Measurements from ENCODE around the gene CSAD. TPM values are rescaled to one million over a fixed set of nuclear protein-coding genes. Genes with fewer than 3 reads are reported as not detected.

Gene CSAD
- polyA plus RNA-seq, 1 of the 3 experiments (the other 2 are of a cell fraction), result 32.2 TPM

DNA sequence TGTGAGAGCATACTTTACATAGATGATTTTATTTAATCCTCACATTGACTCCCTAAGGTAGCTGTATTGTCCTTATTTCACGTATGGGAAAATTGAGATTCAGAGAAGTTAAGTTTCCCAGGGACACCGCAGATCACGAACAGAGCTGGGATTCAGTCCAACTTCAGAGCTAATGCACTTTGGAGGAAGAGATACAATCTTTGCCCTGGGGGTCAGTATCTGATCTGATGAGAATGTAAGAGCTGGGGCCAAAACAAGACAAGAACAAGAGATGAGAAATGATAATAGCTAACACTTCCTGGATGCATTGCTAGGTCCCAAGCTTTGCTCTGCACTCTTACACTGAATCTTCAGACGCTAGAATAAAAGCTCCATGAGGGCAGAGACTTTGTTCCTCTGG lies 6.0 kb upstream of the CSAD start:
- Histone ChIP-seq H2AFZ (ENCODE audit: low read depth) (no peak overlapping the region), H3K4me2 (no peak overlapping the region), H3K4me1 (ENCODE audit: control insufficient read depth in 1 of 2, insufficient read depth in 2 of 2, low read depth in 1 of 2, low read length in 1 of 2) (peaks cover 8 to 29% of the 10 kb centered on the region in 2 experiments; a peak in 3 of 4 replicates), H3K9me2 (no peaks in the 10 kb centered on the region), H3K4me3 (ENCODE audit: low read depth in 2 of 2, low read length in 1 of 2) (no peak overlapping the region), H3K36me3 (replicated peaks in 1 of 2; ENCODE audit: control insufficient read depth in 1 of 2, insufficient read depth in 2 of 2, low read length in 1 of 2) (peaks cover 61 to 66% of the 10 kb centered on the region in 2 experiments), H3K9ac (no peak overlapping the region), H3K9me3 (no peaks in the 10 kb centered on the region), H3K79me2 (ENCODE audit: insufficient read depth) (peaks cover 34% of the 10 kb centered on the region), H3F3A (replicated peaks; ENCODE audit: insufficient read depth) (peaks cover 16% of the 10 kb centered on the region), H4K20me1 (ENCODE audit: insufficient read depth) (no peaks in the 10 kb centered on the region; the same call in 1 of the 2 replicates), H3K27ac (ENCODE audit: low read depth in 2 of 2, low read length in 1 of 2) (peak overlapping the region in 1 of 2 experiments; percentile 29; a peak in 1 of 4 replicates), H3K27me3 (ENCODE audit: insufficient read depth) (no peaks in the 10 kb centered on the region)
- 58% methylated on average over 4 of the region's 4 CpGs for WGBS (ENCODE audit: low lambda C conversion rate)
- POLR2A ChIA-PET, result interaction anchor here (0.9 to 1.4 kb wide), 2 partner anchors 27 to 115 kb away, joined by 3 to 4 read pairs; no protein-coding TSS in a partner anchor
- TF ChIP-seq MXI1 (IDR thresholded peaks at IDR 0.05; ENCODE audit: low read depth, low read length), result no peak
- peak; percentile 30 for TF ChIP-seq CHD2 (IDR thresholded peaks at IDR 0.05; ENCODE audit: low read length, partially characterized antibody)
- no peak for TF ChIP-seq RFX5 (IDR thresholded peaks at IDR 0.05; ENCODE audit: low read length)
- peak; percentile 9 to 66; a peak in 1 of 4 replicates for TF ChIP-seq EP300 (IDR thresholded peaks at IDR 0.05; ENCODE audit: borderline replicate concordance in 1 of 2, low read depth in 1 of 2, low read length in 1 of 2)
- no peak for TF ChIP-seq GABPA (IDR thresholded peaks at IDR 0.05; ENCODE audit: low read depth)
- peak; percentile 28; the same call in 1 of the 2 replicates for TF ChIP-seq JUND (IDR thresholded peaks at IDR 0.05)
- peak; percentile 74 for TF ChIP-seq GATA2 (CRISPR knock-in tag; IDR thresholded peaks at IDR 0.05)
- TF ChIP-seq NRF1 (IDR thresholded peaks at IDR 0.05; ENCODE audit: low read depth, low read length), result no peak
- TF ChIP-seq TCF12 (IDR thresholded peaks at IDR 0.05), result peak; percentile 26; the same call in 1 of the 2 replicates
- peak; percentile 62; the same call in 1 of the 2 replicates for TF ChIP-seq NFIC (IDR thresholded peaks at IDR 0.05; ENCODE audit: borderline replicate concordance)
- peak; percentile 79 for TF ChIP-seq RCOR1 (IDR thresholded peaks at IDR 0.05; ENCODE audit: low read length)
- TF ChIP-seq, protein P1, sequence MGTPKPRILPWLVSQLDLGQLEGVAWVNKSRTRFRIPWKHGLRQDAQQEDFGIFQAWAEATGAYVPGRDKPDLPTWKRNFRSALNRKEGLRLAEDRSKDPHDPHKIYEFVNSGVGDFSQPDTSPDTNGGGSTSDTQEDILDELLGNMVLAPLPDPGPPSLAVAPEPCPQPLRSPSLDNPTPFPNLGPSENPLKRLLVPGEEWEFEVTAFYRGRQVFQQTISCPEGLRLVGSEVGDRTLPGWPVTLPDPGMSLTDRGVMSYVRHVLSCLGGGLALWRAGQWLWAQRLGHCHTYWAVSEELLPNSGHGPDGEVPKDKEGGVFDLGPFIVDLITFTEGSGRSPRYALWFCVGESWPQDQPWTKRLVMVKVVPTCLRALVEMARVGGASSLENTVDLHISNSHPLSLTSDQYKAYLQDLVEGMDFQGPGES (IDR thresholded peaks at IDR 0.05; ENCODE audit: low read depth, low read length), result no peak
- CTCF ChIA-PET, result interaction anchor here (1.1 to 23.1 kb wide), 9 partner anchors 9 to 135 kb away, joined by 3 to 272 read pairs (median 10); partner anchors contain the start of gene AAAS
- DNase-seq, result no peak

DNA sequence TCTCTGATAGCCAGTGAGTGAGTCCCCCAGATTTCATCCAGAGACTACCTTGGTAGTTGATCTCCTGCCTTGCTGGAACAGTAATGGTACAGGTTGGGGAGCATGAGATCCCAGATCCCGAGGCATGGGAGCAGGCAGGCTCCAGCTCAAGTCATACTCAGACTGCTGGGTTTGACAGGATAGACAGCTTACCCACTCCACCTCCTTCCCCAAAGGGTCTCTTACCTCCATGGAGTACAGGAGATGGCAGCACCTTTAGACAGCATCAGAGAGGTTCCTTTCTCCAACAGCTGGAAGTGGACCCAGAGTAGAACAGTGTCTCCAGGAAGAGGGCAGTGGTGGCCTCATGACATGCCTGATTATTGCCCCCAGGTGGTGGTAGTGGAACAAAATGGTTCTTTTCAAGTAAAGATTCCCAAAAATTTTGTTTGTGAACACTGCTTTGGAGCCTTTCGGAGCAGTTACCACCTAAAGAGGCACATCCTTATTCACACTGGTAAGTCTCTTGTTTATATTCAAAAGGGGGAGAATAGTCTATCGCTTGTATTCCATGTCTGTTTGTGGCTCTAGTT lies 4.9 kb upstream of the CSAD start:
- Histone ChIP-seq H3K9ac (no peak overlapping the region), H3K79me2 (ENCODE audit: insufficient read depth) (peaks cover 41% of the 10 kb centered on the region), H3K4me2 (no peak overlapping the region), H2AFZ (ENCODE audit: low read depth) (no peak overlapping the region), H3K9me3 (no peaks in the 10 kb centered on the region), H3K27ac (ENCODE audit: low read depth in 2 of 2, low read length in 1 of 2) (no peak overlapping the region; a peak in 1 of 4 replicates), H3F3A (replicated peaks; ENCODE audit: insufficient read depth) (peaks cover 19% of the 10 kb centered on the region), H3K27me3 (ENCODE audit: insufficient read depth) (no peaks in the 10 kb centered on the region), H3K36me3 (replicated peaks in 1 of 2; ENCODE audit: control insufficient read depth in 1 of 2, insufficient read depth in 2 of 2, low read length in 1 of 2) (peaks cover 60 to 68% of the 10 kb centered on the region in 2 experiments), H4K20me1 (ENCODE audit: insufficient read depth) (no peaks in the 10 kb centered on the region; the same call in 1 of the 2 replicates), H3K9me2 (no peaks in the 10 kb centered on the region), H3K4me1 (ENCODE audit: control insufficient read depth in 1 of 2, insufficient read depth in 2 of 2, low read depth in 1 of 2, low read length in 1 of 2) (peaks cover 12 to 33% of the 10 kb centered on the region in 2 experiments; a peak in 3 of 4 replicates), H3K4me3 (ENCODE audit: low read depth in 2 of 2, low read length in 1 of 2) (no peak overlapping the region)
- no peak for DNase-seq
- TF ChIP-seq SMC3 (IDR thresholded peaks at IDR 0.05; ENCODE audit: low read depth, low read length) (no peak), CHD2 (IDR thresholded peaks at IDR 0.05; ENCODE audit: low read length, partially characterized antibody) (no peak), FOXJ3 (CRISPR knock-in tag; IDR thresholded peaks at IDR 0.05) (no peak), ELF1 (IDR thresholded peaks at IDR 0.05) (no peak), FOXM1 (IDR thresholded peaks at IDR 0.05; ENCODE audit: low read depth) (no peak), MEF2A (IDR thresholded peaks at IDR 0.05; ENCODE audit: borderline replicate concordance, low read depth) (no peak), FOSL2 (IDR thresholded peaks at IDR 0.05; ENCODE audit: borderline replicate concordance, low read depth) (no peak)
- TF ChIP-seq, protein P2, sequence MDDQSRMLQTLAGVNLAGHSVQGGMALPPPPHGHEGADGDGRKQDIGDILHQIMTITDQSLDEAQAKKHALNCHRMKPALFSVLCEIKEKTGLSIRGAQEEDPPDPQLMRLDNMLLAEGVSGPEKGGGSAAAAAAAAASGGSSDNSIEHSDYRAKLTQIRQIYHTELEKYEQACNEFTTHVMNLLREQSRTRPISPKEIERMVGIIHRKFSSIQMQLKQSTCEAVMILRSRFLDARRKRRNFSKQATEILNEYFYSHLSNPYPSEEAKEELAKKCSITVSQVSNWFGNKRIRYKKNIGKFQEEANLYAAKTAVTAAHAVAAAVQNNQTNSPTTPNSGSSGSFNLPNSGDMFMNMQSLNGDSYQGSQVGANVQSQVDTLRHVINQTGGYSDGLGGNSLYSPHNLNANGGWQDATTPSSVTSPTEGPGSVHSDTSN (IDR thresholded peaks at IDR 0.05), result no peak
- POLR2A ChIA-PET, result no interaction called here
- CTCF ChIA-PET, result interaction anchor here (0.8 to 23.1 kb wide), 6 partner anchors 11 to 120 kb away, joined by 3 to 272 read pairs (median 24); partner anchors contain the start of gene ESPL1
- 100% methylated on average over 3 of the region's 3 CpGs for WGBS (ENCODE audit: low lambda C conversion rate)
